Measurements from ENCODE around the gene LMAN2. TPM values are rescaled to one million over a fixed set of nuclear protein-coding genes. Genes with fewer than 3 reads are reported as not detected.

Gene LMAN2
- total RNA-seq, 1 donor from 2014 or later: 75.6 TPM

DNA sequence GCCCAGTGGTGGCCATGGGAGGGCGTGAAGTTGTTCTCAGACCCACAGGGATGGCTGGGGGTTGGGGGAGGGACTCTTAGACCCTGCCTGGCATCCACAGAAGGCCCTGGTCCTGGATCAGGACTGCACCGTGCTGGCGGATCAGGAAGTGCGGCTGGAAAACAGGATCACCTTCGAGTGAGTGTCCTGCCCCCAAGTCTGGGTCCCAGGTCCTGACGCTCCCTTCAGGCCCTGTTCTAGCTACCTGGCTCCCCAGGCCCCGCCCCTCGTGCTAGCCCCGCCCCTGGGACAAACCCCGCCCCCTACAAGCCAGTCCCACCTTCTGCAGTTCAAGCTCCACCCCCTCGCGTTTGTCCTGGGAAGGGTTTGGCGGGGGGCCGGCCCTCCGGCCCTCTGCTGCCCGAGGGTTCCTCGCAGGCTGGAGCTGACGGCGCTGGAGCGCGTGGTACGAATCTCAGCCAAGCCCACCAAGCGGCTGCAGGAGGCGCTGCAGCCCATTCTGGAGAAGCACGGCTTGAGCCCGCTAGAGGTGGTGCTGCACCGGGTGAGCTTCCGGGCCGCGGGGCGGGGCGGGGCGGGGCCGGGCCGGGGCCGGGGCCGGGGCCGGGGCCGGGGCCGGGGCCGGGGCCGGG lies 19.1 kb upstream of the LMAN2 start:
- peak; percentile 89 for DNase-seq
- Mint-ChIP-seq H3K4me3 (ENCODE audit: unreplicated experiment) (peak overlapping the region; percentile 30), H3K9me3 (ENCODE audit: unreplicated experiment) (peaks cover 5% of the 10 kb centered on the region), H3K36me3 (ENCODE audit: unreplicated experiment) (no peaks in the 10 kb centered on the region), H3K27ac (ENCODE audit: unreplicated experiment) (no peak overlapping the region), H3K27me3 (ENCODE audit: unreplicated experiment) (peaks cover 11% of the 10 kb centered on the region), H3K4me1 (ENCODE audit: low read depth, unreplicated experiment) (peaks cover 16% of the 10 kb centered on the region)
- TF ChIP-seq, protein P1, sequence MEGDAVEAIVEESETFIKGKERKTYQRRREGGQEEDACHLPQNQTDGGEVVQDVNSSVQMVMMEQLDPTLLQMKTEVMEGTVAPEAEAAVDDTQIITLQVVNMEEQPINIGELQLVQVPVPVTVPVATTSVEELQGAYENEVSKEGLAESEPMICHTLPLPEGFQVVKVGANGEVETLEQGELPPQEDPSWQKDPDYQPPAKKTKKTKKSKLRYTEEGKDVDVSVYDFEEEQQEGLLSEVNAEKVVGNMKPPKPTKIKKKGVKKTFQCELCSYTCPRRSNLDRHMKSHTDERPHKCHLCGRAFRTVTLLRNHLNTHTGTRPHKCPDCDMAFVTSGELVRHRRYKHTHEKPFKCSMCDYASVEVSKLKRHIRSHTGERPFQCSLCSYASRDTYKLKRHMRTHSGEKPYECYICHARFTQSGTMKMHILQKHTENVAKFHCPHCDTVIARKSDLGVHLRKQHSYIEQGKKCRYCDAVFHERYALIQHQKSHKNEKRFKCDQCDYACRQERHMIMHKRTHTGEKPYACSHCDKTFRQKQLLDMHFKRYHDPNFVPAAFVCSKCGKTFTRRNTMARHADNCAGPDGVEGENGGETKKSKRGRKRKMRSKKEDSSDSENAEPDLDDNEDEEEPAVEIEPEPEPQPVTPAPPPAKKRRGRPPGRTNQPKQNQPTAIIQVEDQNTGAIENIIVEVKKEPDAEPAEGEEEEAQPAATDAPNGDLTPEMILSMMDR (IDR thresholded peaks at IDR 0.05; ENCODE audit: partially characterized antibody, unreplicated experiment): peak; percentile 51

DNA sequence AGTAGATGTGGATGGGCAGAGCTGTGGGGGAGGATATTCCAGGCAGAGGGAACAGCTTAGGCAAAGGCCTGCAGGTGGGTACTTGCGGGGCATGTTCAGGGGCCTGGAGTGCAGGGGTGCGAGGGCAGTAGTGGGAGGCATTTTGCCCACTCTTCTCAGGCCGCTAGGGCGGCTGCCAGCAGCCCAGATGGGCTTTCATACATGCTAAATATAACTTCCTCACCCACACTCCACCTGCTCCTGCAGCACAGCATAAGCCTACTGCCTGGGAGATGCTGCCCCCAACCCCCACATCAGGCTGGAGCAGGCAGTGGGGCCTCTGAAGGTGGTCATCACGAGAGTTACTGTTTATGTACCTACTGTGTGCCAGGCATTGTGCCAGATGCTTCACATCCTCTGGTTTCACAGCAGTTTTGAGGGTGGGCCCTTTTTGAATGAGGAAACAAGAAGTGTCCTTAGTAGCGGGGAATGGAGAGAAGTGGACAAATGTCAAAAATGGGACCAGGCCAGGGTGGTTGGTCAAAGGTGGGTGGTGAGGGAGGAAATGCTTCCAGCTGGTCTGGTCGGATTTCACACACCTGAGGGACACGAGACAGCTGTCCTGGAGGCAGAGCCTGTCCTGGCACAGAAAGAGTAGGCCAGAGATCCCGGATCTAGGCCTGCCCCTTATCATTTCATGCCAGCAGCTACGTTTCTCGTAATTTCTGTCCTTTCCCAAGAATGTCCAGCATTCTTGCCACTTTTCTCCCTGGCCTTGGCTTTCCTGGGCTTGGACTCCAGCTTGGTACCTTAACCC lies 18.4 kb upstream of the LMAN2 start:
- peaks cover 16% of the 10 kb centered on the region for H3K4me1 Mint-ChIP-seq (ENCODE audit: low read depth, unreplicated experiment)
- H3K4me3 Mint-ChIP-seq (ENCODE audit: unreplicated experiment): peak overlapping the region; percentile 50

DNA sequence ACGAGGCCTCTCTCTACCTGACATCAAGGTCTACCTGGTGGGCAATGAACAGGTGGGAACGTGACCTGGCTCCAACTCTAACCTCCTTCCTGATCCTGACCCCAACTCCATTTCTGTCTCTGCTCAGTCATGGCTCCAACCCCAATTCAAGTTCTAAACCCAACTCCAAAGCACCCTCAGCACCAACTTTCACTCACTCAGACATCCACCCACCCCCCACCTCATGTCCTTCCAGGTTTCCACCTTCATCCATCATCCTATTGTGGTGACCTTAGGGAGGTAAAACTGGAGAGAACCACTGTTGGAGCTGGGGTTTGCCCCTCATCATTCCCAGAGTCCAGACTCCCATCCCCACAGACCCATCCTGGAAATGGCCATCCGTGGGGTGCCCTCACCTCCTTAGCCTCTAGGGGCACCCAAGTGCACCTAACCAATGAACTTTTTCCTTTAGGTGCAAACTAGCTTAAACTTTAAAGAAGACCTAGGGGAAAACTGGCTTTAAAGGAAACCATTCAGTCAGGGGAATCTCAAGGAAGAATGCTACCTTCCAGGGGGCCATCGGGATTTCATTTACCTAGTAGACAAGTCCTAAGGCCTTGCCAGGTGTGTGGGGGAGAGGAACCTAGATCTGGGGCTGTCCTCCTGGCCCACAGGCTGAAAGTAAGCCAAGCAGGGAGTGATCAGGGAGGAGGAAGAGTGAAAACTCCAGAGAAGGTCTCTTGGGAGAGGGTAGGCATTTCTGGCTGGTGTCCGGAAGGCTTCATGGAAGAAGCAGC lies 17.6 kb upstream of the LMAN2 start:
- H3K9me3 Mint-ChIP-seq (ENCODE audit: unreplicated experiment): peaks cover 4% of the 10 kb centered on the region
- H3K27me3 Mint-ChIP-seq (ENCODE audit: unreplicated experiment): peaks cover 11% of the 10 kb centered on the region
- TF ChIP-seq, protein P1 (IDR thresholded peaks at IDR 0.05; ENCODE audit: partially characterized antibody, unreplicated experiment): peak; percentile 61
- H3K36me3 Mint-ChIP-seq (ENCODE audit: unreplicated experiment): no peaks in the 10 kb centered on the region
- H3K4me3 Mint-ChIP-seq (ENCODE audit: unreplicated experiment): peak overlapping the region; percentile 50
- H3K27ac Mint-ChIP-seq (ENCODE audit: unreplicated experiment): no peak overlapping the region
- DNase-seq: no peak
- peaks cover 16% of the 10 kb centered on the region for H3K4me1 Mint-ChIP-seq (ENCODE audit: low read depth, unreplicated experiment)

More for the DNA sequence above, 18.4 kb upstream of the LMAN2 start:
- H3K27ac Mint-ChIP-seq (ENCODE audit: unreplicated experiment): peak overlapping the region; percentile 33
- H3K36me3 Mint-ChIP-seq (ENCODE audit: unreplicated experiment): no peaks in the 10 kb centered on the region
- peaks cover 5% of the 10 kb centered on the region for H3K9me3 Mint-ChIP-seq (ENCODE audit: unreplicated experiment)
- TF ChIP-seq, protein P1 (IDR thresholded peaks at IDR 0.05; ENCODE audit: partially characterized antibody, unreplicated experiment): no peak
- no peak for DNase-seq
- H3K27me3 Mint-ChIP-seq (ENCODE audit: unreplicated experiment): peaks cover 11% of the 10 kb centered on the region

DNA sequence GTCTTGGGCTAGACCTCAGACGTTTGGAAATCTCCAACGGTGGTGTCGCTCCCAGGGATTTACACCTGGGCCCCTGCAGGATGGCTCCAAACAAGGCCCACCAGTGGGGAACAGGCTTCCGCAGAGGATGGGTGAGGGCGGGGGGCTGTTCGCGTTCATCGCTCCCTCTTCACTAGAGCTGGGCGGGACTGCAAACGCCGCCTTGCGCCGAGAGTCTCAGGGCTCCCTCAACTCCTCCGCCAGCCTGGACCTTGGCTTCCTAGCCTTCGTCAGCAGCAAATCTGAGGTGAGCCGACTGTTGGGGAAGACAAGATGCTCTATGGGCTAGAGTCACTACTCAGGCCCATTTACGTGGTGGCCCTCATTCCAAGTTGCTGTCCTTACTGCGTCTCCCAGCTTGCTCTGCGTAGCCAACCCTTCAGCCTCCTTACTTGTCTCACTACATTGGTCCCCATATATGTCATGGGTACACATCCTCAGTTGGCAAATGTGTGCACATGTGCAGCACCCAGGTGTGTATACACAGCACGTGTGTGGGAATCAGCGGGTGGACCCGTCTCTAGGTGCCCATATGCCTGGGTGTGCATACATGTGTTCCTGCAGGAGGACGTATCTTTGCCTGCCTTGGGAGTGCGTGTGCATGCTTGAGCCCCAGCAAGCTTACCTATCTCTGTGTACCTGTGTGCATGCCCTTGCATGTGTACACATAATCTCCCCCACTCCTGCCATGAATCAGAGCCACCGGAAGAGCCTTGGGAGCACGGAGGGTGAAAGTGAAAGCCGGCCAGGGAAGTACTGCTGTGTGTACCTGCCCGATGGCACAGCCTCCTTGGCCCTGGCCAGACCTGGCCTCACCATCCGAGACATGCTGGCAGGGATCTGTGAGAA lies 16.8 kb upstream of the LMAN2 start:
- TF ChIP-seq, protein P1 (IDR thresholded peaks at IDR 0.05; ENCODE audit: partially characterized antibody, unreplicated experiment): no peak
- H3K36me3 Mint-ChIP-seq (ENCODE audit: unreplicated experiment): no peaks in the 10 kb centered on the region
- H3K4me1 Mint-ChIP-seq (ENCODE audit: low read depth, unreplicated experiment): peaks cover 16% of the 10 kb centered on the region
- H3K27ac Mint-ChIP-seq (ENCODE audit: unreplicated experiment): no peak overlapping the region
- peaks cover 11% of the 10 kb centered on the region for H3K27me3 Mint-ChIP-seq (ENCODE audit: unreplicated experiment)
- peak overlapping the region; percentile 79 for H3K4me3 Mint-ChIP-seq (ENCODE audit: unreplicated experiment)
- DNase-seq: no peak
- H3K9me3 Mint-ChIP-seq (ENCODE audit: unreplicated experiment): peaks cover 4% of the 10 kb centered on the region
